GM12878 (cell line): ENCODE results near the gene CADM2. TPM values are rescaled to one million over a fixed set of nuclear protein-coding genes. Genes with fewer than 3 reads are reported as not detected.

ENCODE experiments used
- ATAC-seq: fragments of 200-7000 bp; cut with Tn5 transposase; 3 replicates; pipeline ENCODE4 v1.9.1; 2020; ENCODE audit warnings: mild to moderate bottlenecking, moderate library complexity
- BruUV-seq: library from RNA; stranded (reverse); fragments of 400-500 nt; replicated peaks from 2 replicates; lab custom pipeline; 2021; lab: Mats Ljungman, UMichigan
- CTCF ChIA-PET: fragments of 300-600 bp; sonication (Branson Sonifier 250); formaldehyde crosslinking; extraction: SDS; loops from one replicate; lab custom pipeline; 2021; ENCODE audit warnings: inconsistent platforms; lab: Yijun Ruan, JAX
- POLR2A ChIA-PET: fragments of 350-600 bp; formaldehyde crosslinking; extraction: SDS; loops from one replicate; lab custom pipeline; 2021; ENCODE audit warnings: inconsistent platforms; lab: Charles Lee
- RAD21 ChIA-PET: fragments of 300-600 bp; sonication (Branson Sonifier 250); formaldehyde crosslinking; loops from one replicate; lab custom pipeline; 2023; ENCODE audit warnings: antibody characterized with exemption; ENCODE audit not compliant: unreplicated experiment; lab: Charles Lee
- SMC1A ChIA-PET: fragments of 300-600 bp; sonication (Branson Sonifier 250); formaldehyde crosslinking; loops from one replicate; lab custom pipeline; 2023; ENCODE audit not compliant: unreplicated experiment, uncharacterized antibody; lab: Charles Lee
- DNase-seq: peaks from one replicate; pipeline ENCODE4 v3.0.0-alpha.2; 2011; ENCODE audit warnings: low read depth, low spot score
- FAIRE-seq: peaks from 3 replicates; lab custom pipeline; 2011; peaks lifted over from hg19 to GRCh38; lab: Jason Lieb, UNC
- H2AFZ ChIP-seq: 2 replicates; pipeline ENCODE4 v1.6.0; 2011; ENCODE audit warnings: low read depth, low read length, control low read depth; ENCODE audit not compliant: control insufficient read depth
- H3K27ac ChIP-seq: 2 replicates; pipeline ENCODE4 v1.5.1; 2011; ENCODE audit warnings: control low read depth; ENCODE audit not compliant: control insufficient read depth, insufficient read depth
- H3K27me3 ChIP-seq, 2 experiments: replicated peaks in 1 of 2; 2 replicates each; pipeline versions ENCODE4 v1.6.0 to v1.6.1; 2011; ENCODE audit warnings: low read length in 1 of 2; ENCODE audit not compliant: control insufficient read depth in 2 of 2, insufficient read depth in 2 of 2
- H3K36me3 ChIP-seq, 2 experiments: 2 replicates each; pipeline ENCODE4 v1.5.1; 2011; ENCODE audit warnings: low read length in 1 of 2; ENCODE audit not compliant: control insufficient read depth in 2 of 2, insufficient read depth in 2 of 2
- H3K4me1 ChIP-seq: 2 replicates; pipeline ENCODE4 v1.6.1; 2011; ENCODE audit warnings: mild to moderate bottlenecking, low read length, moderate library complexity, mixed read lengths; ENCODE audit not compliant: control insufficient read depth, insufficient read depth
- H3K4me2 ChIP-seq: 2 replicates; pipeline ENCODE4 v1.6.0; 2011; ENCODE audit warnings: control low read depth; ENCODE audit not compliant: control insufficient read depth, insufficient read depth
- H3K4me3 ChIP-seq: fragments of 200-600 bp; sonication (generic); 2 replicates; pipeline ENCODE4 v1.5.1; 2016
- H3K79me2 ChIP-seq: 2 replicates; pipeline ENCODE4 v1.6.0; 2011; ENCODE audit warnings: low read length; ENCODE audit not compliant: control insufficient read depth, insufficient read depth
- H3K9ac ChIP-seq: 2 replicates; pipeline ENCODE4 v1.8.0; 2011; ENCODE audit warnings: low read length, control low read depth, mixed read lengths; ENCODE audit not compliant: control insufficient read depth, insufficient read depth
- H3K9me3 ChIP-seq: replicated peaks from 3 replicates; pipeline ENCODE4 v1.5.1; 2011; ENCODE audit warnings: mild to moderate bottlenecking, low read length; ENCODE audit not compliant: control insufficient read depth, insufficient read depth
- H4K20me1 ChIP-seq: 2 replicates; pipeline ENCODE4 v1.6.0; 2011; ENCODE audit not compliant: control insufficient read depth, insufficient read depth
- DPF2 ChIP-seq: fragments of 450-650 bp; IDR thresholded peaks from 2 replicates; pipeline ENCODE4 v1.6.1; 2017; ENCODE audit warnings: mild to moderate bottlenecking
- EGR1 ChIP-seq, 2 experiments: IDR thresholded peaks; 1 replicate in 1 of 2; 2 replicates in 1 of 2; pipeline ENCODE4 v1.6.1; 2011 to 2012; ENCODE audit warnings: low read depth in 2 of 2, low read length in 2 of 2, borderline replicate concordance in 1 of 2, mild to moderate bottlenecking in 1 of 2, moderate library complexity in 1 of 2
- NR2F1 ChIP-seq: fragments of 450-650 bp; conservative IDR thresholded peaks from 2 replicates; pipeline ENCODE4 v1.6.1; 2017; ENCODE audit warnings: mild to moderate bottlenecking
- RAD21 ChIP-seq: IDR thresholded peaks from 2 replicates; pipeline ENCODE4 v1.6.1; 2011; ENCODE audit warnings: mild to moderate bottlenecking, low read depth, low read length, moderate library complexity; ENCODE audit not compliant: insufficient read depth
- SMC3 ChIP-seq: IDR thresholded peaks from 2 replicates; pipeline ENCODE4 v1.6.1; 2011; ENCODE audit warnings: low read length, improper control_type of control experiment, borderline replicate concordance
- STAT3 ChIP-seq: IDR thresholded peaks from 2 replicates; pipeline ENCODE4 v1.6.1; 2011; ENCODE audit warnings: low read depth, low read length, improper control_type of control experiment
- WGBS: methylation state at CpG from one replicate; pipeline ENCODE4 v1.1.6; 2016; ENCODE audit warnings: low lambda C conversion rate; ENCODE audit not compliant: insufficient replicate concordance, insufficient coverage; ENCODE audit errors: missing lambda C conversion rate; 5-methylcytosine and 5-hydroxymethylcytosine counted together
- in situ Hi-C: fragments of 300-500 bp; cut with MboI; formaldehyde crosslinking; loops from 9 replicates; pipeline ENCODE4 v1.14.3; 2018; ENCODE audit warnings: mixed read lengths
- intact Hi-C: fragments of 100-400 bp; cut with micrococcal nuclease; formaldehyde crosslinking; loops from one replicate; pipeline ENCODE4 v1.14.2; 2022; ENCODE audit not compliant: unreplicated experiment
- polyA plus RNA-seq, 11 experiments: library from polyadenylated mRNA; depleted of rRNA in 4 of 11; unstranded in 6 of 11; stranded (reverse) in 5 of 11; fragments of >200 nt; fragmentation: Nextera tagmentation in 4 of 11; fragmentation: Illumina TruSeq in 1 of 11; extraction: Ambion mirVana in 4 of 11; extraction: Trizol in 1 of 11; gene quantifications; 1 replicate in 1 of 11; 2 replicates in 10 of 11; pipeline versions ENCODE4 v1.2.1 to v1.2.3, GENCODE V29; 2011 to 2016; ENCODE audit warnings: inconsistent platforms in 2 of 11, missing spikeins in 2 of 11, low read depth in 1 of 11
- total RNA-seq, 4 experiments: library from RNA; depleted of rRNA in 3 of 4; stranded (reverse); fragments of >200 nt in 3 of 4; fragmentation: Illumina TruSeq in 1 of 4; extraction: Trizol in 1 of 4; gene quantifications; 2 replicates each; pipeline versions ENCODE4 v1.2.1 to v1.2.3, GENCODE V29; 2013 to 2021
- TF ChIP-seq, protein P1 (sequence below): fragments of 450-650 bp; IDR thresholded peaks from 2 replicates; pipeline ENCODE4 v1.6.1; 2017; ENCODE audit warnings: low read depth, mild to moderate bottlenecking, moderate library complexity
- TF ChIP-seq, protein P2 (sequence below), 3 experiments: IDR thresholded peaks in 2 of 3; conservative IDR thresholded peaks in 1 of 3; 2 replicates each; pipeline ENCODE4 v1.5.1; 2011; ENCODE audit warnings: low read depth in 3 of 3, low read length in 3 of 3, mild to moderate bottlenecking in 3 of 3, control low read depth in 2 of 3, moderate library complexity in 2 of 3, inconsistent platforms in 1 of 3, mixed read lengths in 1 of 3; ENCODE audit not compliant: control insufficient read depth in 2 of 3, insufficient read depth in 1 of 3; ENCODE audit errors: extremely low read depth in 1 of 3

Gene CADM2
- total and polyA plus RNA-seq, 10 of the 15 experiments (the other 5 are each of a cell fraction or from before 2014, with no cell fraction given) = 0.13 TPM; not detected in 9

DNA sequence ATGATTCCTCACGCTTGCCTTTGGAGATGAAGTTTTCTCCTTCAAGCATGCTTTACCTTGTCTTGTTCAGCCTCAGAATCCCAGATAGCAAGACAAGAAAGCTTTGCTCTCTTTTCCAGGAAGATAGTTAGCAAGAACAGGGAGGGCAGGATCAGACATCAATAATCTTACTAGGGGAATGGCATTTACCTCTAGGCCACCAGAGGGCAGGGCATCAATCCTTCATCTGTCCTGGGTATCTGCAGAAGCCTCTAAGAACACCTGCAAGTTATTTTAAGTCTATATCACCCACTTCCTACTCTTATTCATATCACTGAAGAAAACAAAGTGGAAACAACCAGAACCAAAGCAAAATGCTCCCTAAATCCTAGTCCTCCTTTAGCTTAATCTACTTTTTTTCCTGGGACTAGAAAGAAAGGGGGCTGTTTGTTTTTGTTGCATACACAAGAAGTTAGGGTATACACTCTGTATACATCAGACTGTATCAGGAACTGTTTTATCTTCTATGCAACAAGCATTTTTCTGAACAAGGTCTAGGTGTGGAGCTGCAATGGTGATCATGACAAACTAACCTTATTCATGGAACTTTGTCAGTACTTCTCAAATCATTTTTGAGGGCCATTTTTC is 862.5 kb downstream of the CADM2 start:
- no TSS peak for BruUV-seq
- no peak overlapping the region for H3K27ac ChIP-seq
- WGBS = 0% methylated on average over 1 of the region's 1 CpG
- H3K4me1 ChIP-seq = no peaks in the 10 kb centered on the region
- FAIRE-seq = no peak
- no peaks in the 10 kb centered on the region for H3K27me3 ChIP-seq
- no peaks in the 10 kb centered on the region for H3K9me3 ChIP-seq
- in situ Hi-C loops = loop anchor here (10.0 kb wide), 1 partner anchor 754 kb away; no protein-coding TSS in a partner anchor
- H3K4me3 ChIP-seq = no peak overlapping the region
- RAD21 ChIA-PET = no interaction called here
- ATAC-seq = peak; percentile 86
- SMC1A ChIA-PET = interaction anchor here (0.6 to 1.2 kb wide), 2 partner anchors 24 to 567 kb away, joined by 3 read pairs; no protein-coding TSS in a partner anchor
- H4K20me1 ChIP-seq = no peaks in the 10 kb centered on the region
- CTCF ChIA-PET = interaction anchor here (1.0 to 3.9 kb wide), 5 partner anchors 9 to 742 kb away, joined by 3 to 24 read pairs (median 3); no protein-coding TSS in a partner anchor
- H3K79me2 ChIP-seq = no peaks in the 10 kb centered on the region
- TF ChIP-seq STAT3 (no peak), RAD21 (peak; percentile 35; the same call in 1 of the 2 replicates), SMC3 (peak; percentile 52; the same call in 1 of the 2 replicates), NR2F1 (no peak), EGR1 (IDR thresholded peaks at IDR 0.05; ENCODE audit: borderline replicate concordance in 1 of 2, low read depth in 2 of 2, low read length in 2 of 2) (no peak), DPF2 (no peak)
- TF ChIP-seq, protein P1, sequence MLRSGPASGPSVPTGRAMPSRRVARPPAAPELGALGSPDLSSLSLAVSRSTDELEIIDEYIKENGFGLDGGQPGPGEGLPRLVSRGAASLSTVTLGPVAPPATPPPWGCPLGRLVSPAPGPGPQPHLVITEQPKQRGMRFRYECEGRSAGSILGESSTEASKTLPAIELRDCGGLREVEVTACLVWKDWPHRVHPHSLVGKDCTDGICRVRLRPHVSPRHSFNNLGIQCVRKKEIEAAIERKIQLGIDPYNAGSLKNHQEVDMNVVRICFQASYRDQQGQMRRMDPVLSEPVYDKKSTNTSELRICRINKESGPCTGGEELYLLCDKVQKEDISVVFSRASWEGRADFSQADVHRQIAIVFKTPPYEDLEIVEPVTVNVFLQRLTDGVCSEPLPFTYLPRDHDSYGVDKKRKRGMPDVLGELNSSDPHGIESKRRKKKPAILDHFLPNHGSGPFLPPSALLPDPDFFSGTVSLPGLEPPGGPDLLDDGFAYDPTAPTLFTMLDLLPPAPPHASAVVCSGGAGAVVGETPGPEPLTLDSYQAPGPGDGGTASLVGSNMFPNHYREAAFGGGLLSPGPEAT = no peak
- TF ChIP-seq, protein P2, sequence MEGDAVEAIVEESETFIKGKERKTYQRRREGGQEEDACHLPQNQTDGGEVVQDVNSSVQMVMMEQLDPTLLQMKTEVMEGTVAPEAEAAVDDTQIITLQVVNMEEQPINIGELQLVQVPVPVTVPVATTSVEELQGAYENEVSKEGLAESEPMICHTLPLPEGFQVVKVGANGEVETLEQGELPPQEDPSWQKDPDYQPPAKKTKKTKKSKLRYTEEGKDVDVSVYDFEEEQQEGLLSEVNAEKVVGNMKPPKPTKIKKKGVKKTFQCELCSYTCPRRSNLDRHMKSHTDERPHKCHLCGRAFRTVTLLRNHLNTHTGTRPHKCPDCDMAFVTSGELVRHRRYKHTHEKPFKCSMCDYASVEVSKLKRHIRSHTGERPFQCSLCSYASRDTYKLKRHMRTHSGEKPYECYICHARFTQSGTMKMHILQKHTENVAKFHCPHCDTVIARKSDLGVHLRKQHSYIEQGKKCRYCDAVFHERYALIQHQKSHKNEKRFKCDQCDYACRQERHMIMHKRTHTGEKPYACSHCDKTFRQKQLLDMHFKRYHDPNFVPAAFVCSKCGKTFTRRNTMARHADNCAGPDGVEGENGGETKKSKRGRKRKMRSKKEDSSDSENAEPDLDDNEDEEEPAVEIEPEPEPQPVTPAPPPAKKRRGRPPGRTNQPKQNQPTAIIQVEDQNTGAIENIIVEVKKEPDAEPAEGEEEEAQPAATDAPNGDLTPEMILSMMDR (IDR thresholded peaks at IDR 0.05 in 2 of 3, conservative IDR thresholded peaks at IDR 0.05 in 1 of 3; ENCODE audit: control insufficient read depth in 2 of 3, extremely low read depth in 1 of 3, insufficient read depth in 1 of 3, low read depth in 3 of 3, low read length in 3 of 3) = peak; percentile 46 to 64 (median 51)
- intact Hi-C loops = loop anchor here (1.0 kb wide), 1 partner anchor 742 kb away; no protein-coding TSS in a partner anchor
- DNase-seq = no peak
- H2AFZ ChIP-seq = no peak overlapping the region
- H3K9ac ChIP-seq = no peak overlapping the region
- H3K4me2 ChIP-seq = no peak overlapping the region
- POLR2A ChIA-PET = no interaction called here
- no peaks in the 10 kb centered on the region for H3K36me3 ChIP-seq
